ENCODE measurements around the gene ATP2B2. TPM values are rescaled to one million over a fixed set of nuclear protein-coding genes. Genes with fewer than 3 reads are reported as not detected.
A peak's percentile ranks its signal among the peaks of the same experiment; 100 is the strongest.

ATP2B2 gene
- total RNA-seq, 3 donors from 2014 or later, result 0.09 to 0.70 (median 0.12) TPM

GRCh38 chr3:10421996-10422395, 83.4 kb downstream of the ATP2B2 start:
- intact Hi-C loops (cut with DNase I, micrococcal nuclease), result no loop called here
- ATAC-seq, result no peak

GRCh38 chr3:10420745-10421475, 84.5 kb downstream of the ATP2B2 start:
- no peaks in the 10 kb centered on the region for H3K9me3 ChIP-seq
- no peak for TF ChIP-seq CTCF (IDR thresholded peaks at IDR 0.05)
- no peak for DNase-seq
- ATAC-seq, result no peak
- intact Hi-C loops (cut with DNase I, micrococcal nuclease), result no loop called here
- no peak overlapping the region for H3K4me3 ChIP-seq
- H3K4me1 ChIP-seq (ENCODE audit: low read depth), result no peaks in the 10 kb centered on the region
- no peaks in the 10 kb centered on the region for H3K36me3 ChIP-seq (ENCODE audit: low read depth)

More at GRCh38 chr3:10421996-10422395, 83.4 kb downstream of the ATP2B2 start:
- no peaks in the 10 kb centered on the region for H3K4me1 ChIP-seq (ENCODE audit: low read depth)
- no peak overlapping the region for H3K4me3 ChIP-seq
- no peak for DNase-seq
- TF ChIP-seq CTCF (IDR thresholded peaks at IDR 0.05), result no peak
- H3K9me3 ChIP-seq, result no peaks in the 10 kb centered on the region
- H3K36me3 ChIP-seq (ENCODE audit: low read depth), result no peaks in the 10 kb centered on the region

- H3K9me3 ChIP-seq, result no peaks in the 10 kb centered on the region
- H3K4me3 ChIP-seq, result no peak overlapping the region
- no peaks in the 10 kb centered on the region for H3K36me3 ChIP-seq (ENCODE audit: low read depth)
- ATAC-seq (peak; percentile 48), DNase-seq (no peak)
- TF ChIP-seq CTCF (IDR thresholded peaks at IDR 0.05), result no peak
- no peaks in the 10 kb centered on the region for H3K4me1 ChIP-seq (ENCODE audit: low read depth)
- intact Hi-C loops (cut with DNase I, micrococcal nuclease), result no loop called here
These were observed 85.7 kb downstream of the ATP2B2 start for GRCh38 chr3:10419637-10420232.

GRCh38 chr3:10417847-10418246, 87.5 kb downstream of the ATP2B2 start:
- no peak for TF ChIP-seq CTCF (IDR thresholded peaks at IDR 0.05)
- Histone ChIP-seq H3K9me3 (no peaks in the 10 kb centered on the region), H3K4me3 (no peak overlapping the region), H3K36me3 (ENCODE audit: low read depth) (no peaks in the 10 kb centered on the region), H3K4me1 (ENCODE audit: low read depth) (no peaks in the 10 kb centered on the region)
- no peak for ATAC-seq
- DNase-seq, result no peak
- intact Hi-C loops (cut with DNase I, micrococcal nuclease), result no loop called here

GRCh38 chr3:10416730-10417300, 88.6 kb downstream of the ATP2B2 start:
- Histone ChIP-seq H3K4me1 (ENCODE audit: low read depth) (no peaks in the 10 kb centered on the region), H3K9me3 (no peaks in the 10 kb centered on the region), H3K36me3 (ENCODE audit: low read depth) (no peaks in the 10 kb centered on the region), H3K4me3 (no peak overlapping the region)
- TF ChIP-seq CTCF (IDR thresholded peaks at IDR 0.05), result no peak
- ATAC-seq (no peak), DNase-seq (no peak)
- intact Hi-C loops (cut with DNase I, micrococcal nuclease), result no loop called here
